ENCODE data around the gene C15orf39. TPM values are rescaled to one million over a fixed set of nuclear protein-coding genes. Genes with fewer than 3 reads are reported as not detected.

C15orf39 gene
- total RNA-seq, 4 donors from 2014 or later: 13.8 to 20.1 (median 17.2) TPM

GRCh38 chr15:75195122-75195765 is 6.4 kb upstream of the C15orf39 start:
- peaks cover 0 to 30% (median 9%) of the 10 kb centered on the region in 4 donors for H3K4me1 ChIP-seq
- TF ChIP-seq EP300 (IDR thresholded peaks at IDR 0.05) (no peak), CTCF (IDR thresholded peaks at IDR 0.05) (no peak), POLR2A (IDR thresholded peaks at IDR 0.05) (no peak)
- DNase-seq (ENCODE audit: low spot score in 2 of 2): no peak
- WGBS, 2 donors: 11 to 21% methylated on average over 3 to 13 of the region's 13 CpGs
- H3K27me3 ChIP-seq: no peaks in the 10 kb centered on the region
- H3K36me3 ChIP-seq: no peaks in the 10 kb centered on the region
- no peak overlapping the region for H3K4me3 ChIP-seq
- peak overlapping the region in 1 of 4 donors; percentile 25 for H3K27ac ChIP-seq
- H3K9me3 ChIP-seq: no peaks in the 10 kb centered on the region

- Histone ChIP-seq H3K4me1 (peaks cover 0 to 35% (median 15%) of the 10 kb centered on the region in 4 donors), H3K4me3 (no peak overlapping the region), H3K9me3 (no peaks in the 10 kb centered on the region), H3K27me3 (no peaks in the 10 kb centered on the region), H3K27ac (peak overlapping the region in 1 of 4 donors; percentile 25), H3K36me3 (no peaks in the 10 kb centered on the region)
- no peak for DNase-seq (ENCODE audit: low spot score in 2 of 2)
- TF ChIP-seq CTCF (IDR thresholded peaks at IDR 0.05): no peak
- TF ChIP-seq EP300 (IDR thresholded peaks at IDR 0.05): no peak
- TF ChIP-seq POLR2A (IDR thresholded peaks at IDR 0.05): no peak
- WGBS, 2 donors: 47 to 54% methylated on average over 5 to 14 of the region's 14 CpGs
Measured at GRCh38 chr15:75195766-75196241, 5.9 kb upstream of the C15orf39 start.

- H3K4me3 ChIP-seq: no peak overlapping the region
- WGBS, 2 donors: 57 to 64% methylated on average over 4 of the region's 4 CpGs
- no peaks in the 10 kb centered on the region for H3K27me3 ChIP-seq
- no peaks in the 10 kb centered on the region for H3K36me3 ChIP-seq
- no peak for TF ChIP-seq CTCF (IDR thresholded peaks at IDR 0.05)
- TF ChIP-seq EP300 (IDR thresholded peaks at IDR 0.05): no peak
- TF ChIP-seq POLR2A (IDR thresholded peaks at IDR 0.05): no peak
- peak overlapping the region in 1 of 4 donors; percentile 29 for H3K27ac ChIP-seq
- DNase-seq (ENCODE audit: low spot score in 2 of 2): no peak
- H3K4me1 ChIP-seq: peaks cover 0 to 42% (median 19%) of the 10 kb centered on the region in 4 donors
- H3K9me3 ChIP-seq: no peaks in the 10 kb centered on the region
Measured at GRCh38 chr15:75197062-75197630, 4.5 kb upstream of the C15orf39 start.

- WGBS, 2 donors: 79% methylated on average over 3 of the region's 3 CpGs
- peaks cover 0 to 50% (median 26%) of the 10 kb centered on the region in 4 donors for H3K4me1 ChIP-seq
- H3K9me3 ChIP-seq: no peaks in the 10 kb centered on the region
- no peak overlapping the region for H3K4me3 ChIP-seq
- H3K36me3 ChIP-seq: no peaks in the 10 kb centered on the region
- peak overlapping the region in 1 of 4 donors; percentile 20 for H3K27ac ChIP-seq
- no peak for DNase-seq (ENCODE audit: low spot score in 2 of 2)
- no peaks in the 10 kb centered on the region for H3K27me3 ChIP-seq
- TF ChIP-seq EP300 (IDR thresholded peaks at IDR 0.05) (no peak), POLR2A (IDR thresholded peaks at IDR 0.05) (no peak), CTCF (IDR thresholded peaks at IDR 0.05) (no peak)
Measured at GRCh38 chr15:75198560-75199356, 2.9 kb upstream of the C15orf39 start.
